HepG2 (cell line): ENCODE results near the gene OAS1. TPM values are rescaled to one million over a fixed set of nuclear protein-coding genes. Genes with fewer than 3 reads are reported as not detected.

ENCODE experiments used
- ATF1 ChIP-seq: IDR thresholded peaks from 2 replicates; pipeline ENCODE4 v1.6.1; 2016; ENCODE audit warnings: mild to moderate bottlenecking, control low read depth
- CAMTA2 ChIP-seq: sonication (generic); formaldehyde crosslinking; IDR thresholded peaks from 2 replicates; pipeline ENCODE4 v1.4.0; 2020; ENCODE audit warnings: mild to moderate bottlenecking, missing genetic modification reagents, borderline replicate concordance
- CBFB ChIP-seq: sonication (generic); formaldehyde crosslinking; IDR thresholded peaks from 2 replicates; pipeline ENCODE4 v1.4.0; 2020; ENCODE audit warnings: missing genetic modification reagents
- CREBL2 ChIP-seq: sonication (generic); formaldehyde crosslinking; IDR thresholded peaks from 2 replicates; pipeline ENCODE4 v1.8.1; 2023; ENCODE audit warnings: missing genetic modification reagents, mild to moderate bottlenecking, borderline replicate concordance
- CREM ChIP-seq, 2 experiments: sonication (generic) in 1 of 2; formaldehyde crosslinking in 1 of 2; IDR thresholded peaks; 2 replicates each; pipeline versions ENCODE4 v1.4.0 to v1.6.1; 2016 to 2020; ENCODE audit warnings: antibody characterized with exemption in 1 of 2, mild to moderate bottlenecking in 1 of 2, missing genetic modification reagents in 1 of 2
- GATAD1 ChIP-seq: IDR thresholded peaks from 2 replicates; pipeline ENCODE4 v1.6.1; 2016; ENCODE audit warnings: missing genetic modification reagents, missing compliant biosample characterization
- GMEB1 ChIP-seq: sonication (generic); formaldehyde crosslinking; IDR thresholded peaks from 2 replicates; pipeline ENCODE4 v1.5.1; 2020; ENCODE audit warnings: missing genetic modification reagents, mild to moderate bottlenecking, borderline replicate concordance
- HBP1 ChIP-seq: IDR thresholded peaks from 2 replicates; pipeline ENCODE4 v1.6.1; 2016; ENCODE audit warnings: low read depth, control low read depth
- HCFC1 ChIP-seq: fragments of 150-350 bp; IDR thresholded peaks from 2 replicates; pipeline ENCODE4 v1.6.1; 2014; ENCODE audit warnings: low read depth, low read length
- HDAC2 ChIP-seq: sonication (generic); formaldehyde crosslinking; IDR thresholded peaks from 2 replicates; pipeline ENCODE4 v1.4.0; 2020; ENCODE audit warnings: missing genetic modification reagents
- HNF1B ChIP-seq: sonication (generic); formaldehyde crosslinking; IDR thresholded peaks from 2 replicates; pipeline ENCODE4 v1.5.1; 2020; ENCODE audit warnings: mild to moderate bottlenecking, moderate library complexity, missing genetic modification reagents
- PHB2 ChIP-seq: fragments of 450-650 bp; IDR thresholded peaks from 2 replicates; pipeline ENCODE4 v1.6.1; 2018; ENCODE audit not compliant: partially characterized antibody
- SAP130 ChIP-seq: IDR thresholded peaks from 2 replicates; pipeline ENCODE4 v1.6.1; 2016; ENCODE audit warnings: low read depth
- TFDP2 ChIP-seq: sonication (generic); formaldehyde crosslinking; IDR thresholded peaks from 2 replicates; pipeline ENCODE4 v1.4.0; 2020; ENCODE audit warnings: missing genetic modification reagents
- YY1 ChIP-seq: IDR thresholded peaks from 2 replicates; pipeline ENCODE4 v1.6.1; 2011; ENCODE audit warnings: low read length, low read depth, moderate library complexity, mild to moderate bottlenecking; ENCODE audit not compliant: insufficient read depth, insufficient replicate concordance
- ZNF136 ChIP-seq: sonication (generic); formaldehyde crosslinking; IDR thresholded peaks from 2 replicates; pipeline ENCODE4 v1.8.1; 2022; ENCODE audit warnings: low read depth, mild to moderate bottlenecking, moderate library complexity, missing genetic modification reagents
- ZNF235 ChIP-seq: sonication (generic); formaldehyde crosslinking; IDR thresholded peaks from 2 replicates; pipeline ENCODE4 v1.8.1; 2023; ENCODE audit warnings: mild to moderate bottlenecking, missing genetic modification reagents, borderline replicate concordance
- ZNF570 ChIP-seq: sonication (generic); formaldehyde crosslinking; IDR thresholded peaks from 2 replicates; pipeline ENCODE4 v1.4.0; 2020; ENCODE audit warnings: mild to moderate bottlenecking, missing genetic modification reagents, borderline replicate concordance
- ZNF607 ChIP-seq: sonication (generic); formaldehyde crosslinking; IDR thresholded peaks from 2 replicates; pipeline ENCODE4 v1.5.1; 2020; ENCODE audit warnings: missing genetic modification reagents, mild to moderate bottlenecking, borderline replicate concordance
- ZSCAN5A ChIP-seq: sonication (generic); formaldehyde crosslinking; IDR thresholded peaks from 2 replicates; pipeline ENCODE4 v1.8.0; 2022; ENCODE audit warnings: mild to moderate bottlenecking, missing genetic modification reagents, borderline replicate concordance
- polyA plus RNA-seq, 8 experiments: library from polyadenylated mRNA; depleted of rRNA in 3 of 8; stranded (reverse) in 7 of 8; unstranded in 1 of 8; fragments of >200 nt; fragmentation: Illumina TruSeq in 4 of 8; extraction: Trizol in 4 of 8; gene quantifications; 2 replicates each; pipeline versions ENCODE4 v1.2.1 to v1.2.3, GENCODE V29; 2011 to 2016; ENCODE audit warnings: low read depth in 4 of 8, missing spikeins in 1 of 8, mixed read lengths in 1 of 8; ENCODE audit not compliant: insufficient read depth in 1 of 8
- total RNA-seq, 5 experiments: library from RNA; depleted of rRNA; stranded (reverse); fragments of >200 nt; fragmentation: Illumina TruSeq; extraction: Trizol; gene quantifications; 2 replicates each; pipeline ENCODE4 v1.2.3, GENCODE V29; 2016; ENCODE audit warnings: low read depth in 1 of 5

OAS1 gene
- total and polyA plus RNA-seq, 2 of the 13 experiments (the other 11 are each of a cell fraction or from before 2014, with no cell fraction given), result 6.5 to 10.6 TPM

GRCh38 chr12:112937741-112938719, 31.3 kb downstream of the OAS1 start, which contains the start of gene OAS3 (continued):
- TF ChIP-seq GMEB1 (CRISPR knock-in tag) (peak; percentile 58; the same call in 1 of the 2 replicates), HBP1 (CRISPR knock-in tag) (peak; percentile 76; the same call in 1 of the 2 replicates), ZNF570 (CRISPR knock-in tag) (no peak), ZNF607 (peak; percentile 27; the same call in 1 of the 2 replicates), HDAC2 (CRISPR knock-in tag) (peak; percentile 61), PHB2 (no peak), YY1 (peak; percentile 24), TFDP2 (peak; percentile 91), CBFB (CRISPR knock-in tag) (no peak), ZNF136 (CRISPR knock-in tag) (0 out of 2 replicates have a peak, but pooled peaks have one; percentile 42), CAMTA2 (CRISPR knock-in tag) (0 out of 2 replicates have a peak, but pooled peaks have one; percentile 30), GATAD1 (CRISPR knock-in tag) (peak; percentile 52; the same call in 1 of the 2 replicates), CREM (IDR thresholded peaks at IDR 0.05) (peak; percentile 30; the same call in 1 of the 2 replicates), CREM (CRISPR knock-in tag; IDR thresholded peaks at IDR 0.05) (no peak), ZSCAN5A (no peak), SAP130 (CRISPR knock-in tag) (peak; percentile 88), ZNF235 (CRISPR knock-in tag) (0 out of 2 replicates have a peak, but pooled peaks have one; percentile 54), CREBL2 (CRISPR knock-in tag) (peak; percentile 30; the same call in 1 of the 2 replicates), HNF1B (CRISPR knock-in tag) (peak; percentile 67), ATF1 (CRISPR knock-in tag) (no peak), HCFC1 (no peak)
